ENCODE measurements around the gene PTN.
"Not testable (repeated sequence)": the region's sequence is repeated elsewhere in the genome, so short reads cannot be mapped to it uniquely, and the experiment has no call there.

PTN gene

DNA sequence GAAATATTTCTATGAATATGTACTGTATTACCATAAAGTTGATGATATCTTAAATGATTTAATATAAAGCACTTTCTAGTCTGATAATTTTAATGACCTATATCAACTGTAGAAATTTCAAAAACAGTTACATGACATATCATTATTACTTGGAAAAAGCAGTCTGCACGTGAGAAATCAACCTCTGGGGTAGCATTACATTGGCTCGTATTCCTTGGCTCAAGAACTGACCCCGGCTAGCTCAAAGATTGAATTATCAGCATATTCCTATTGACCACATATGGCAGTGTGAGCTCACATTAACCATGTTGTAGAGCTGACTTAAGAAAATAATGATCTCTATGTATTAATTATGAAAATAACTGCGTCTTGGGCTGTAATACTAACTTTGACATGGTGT, 139.3 kb downstream of the PTN start:
- Histone ChIP-seq H3K9ac (ENCODE audit: low read length in 5 of 5) (no peak overlapping the region), H3K36me3 (ENCODE audit: control insufficient read depth in 5 of 5, insufficient read depth in 5 of 5, low read length in 5 of 5) (no peaks in the 10 kb centered on the region), H3K4me1 (ENCODE audit: control insufficient read depth in 5 of 5, insufficient read depth in 5 of 5, low read length in 5 of 5) (peaks cover 0 to 4% (median 0%) of the 10 kb centered on the region in 5 donors), H3K27ac (ENCODE audit: low read depth, low read length) (no peak overlapping the region), H3K27me3 (ENCODE audit: control insufficient read depth in 5 of 5, insufficient read depth in 4 of 5, low read length in 5 of 5) (no peaks in the 10 kb centered on the region), H3K9me3 (ENCODE audit: control insufficient read depth in 5 of 5, low read length in 5 of 5) (peaks cover 0 to 28% (median 6%) of the 10 kb centered on the region in 5 donors), H3K4me3 (ENCODE audit: low read depth in 1 of 5, low read length in 5 of 5) (no peak overlapping the region)

DNA sequence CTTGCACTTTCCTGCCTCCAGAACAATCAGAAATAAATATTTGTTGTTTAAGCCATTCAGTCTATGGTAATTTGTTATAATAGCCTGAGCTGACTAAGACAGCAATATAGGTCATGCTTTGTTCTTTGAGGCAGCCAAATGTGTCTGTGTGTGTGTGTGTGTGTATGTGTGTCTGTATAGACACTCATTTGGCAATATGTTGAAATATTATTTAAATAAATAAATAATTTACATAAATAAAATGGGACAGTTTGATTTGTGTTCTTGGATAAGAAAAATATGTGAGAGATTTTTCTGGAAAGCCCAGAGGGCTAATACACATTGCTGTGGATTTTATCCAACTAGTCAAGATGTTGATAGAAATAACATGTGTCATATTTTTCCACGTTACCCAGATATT, 140.2 kb downstream of the PTN start:
- Histone ChIP-seq H3K4me3 (ENCODE audit: low read depth in 1 of 5, low read length in 5 of 5) (no peak overlapping the region), H3K9me3 (ENCODE audit: control insufficient read depth in 5 of 5, low read length in 5 of 5) (peaks cover 0 to 28% (median 6%) of the 10 kb centered on the region in 5 donors), H3K4me1 (ENCODE audit: control insufficient read depth in 5 of 5, insufficient read depth in 5 of 5, low read length in 5 of 5) (peaks cover 0 to 4% (median 0%) of the 10 kb centered on the region in 5 donors), H3K9ac (ENCODE audit: low read length in 5 of 5) (no peak overlapping the region), H3K27ac (ENCODE audit: low read depth, low read length) (no peak overlapping the region), H3K27me3 (ENCODE audit: control insufficient read depth in 5 of 5, insufficient read depth in 4 of 5, low read length in 5 of 5) (no peaks in the 10 kb centered on the region), H3K36me3 (ENCODE audit: control insufficient read depth in 5 of 5, insufficient read depth in 5 of 5, low read length in 5 of 5) (no peaks in the 10 kb centered on the region)

DNA sequence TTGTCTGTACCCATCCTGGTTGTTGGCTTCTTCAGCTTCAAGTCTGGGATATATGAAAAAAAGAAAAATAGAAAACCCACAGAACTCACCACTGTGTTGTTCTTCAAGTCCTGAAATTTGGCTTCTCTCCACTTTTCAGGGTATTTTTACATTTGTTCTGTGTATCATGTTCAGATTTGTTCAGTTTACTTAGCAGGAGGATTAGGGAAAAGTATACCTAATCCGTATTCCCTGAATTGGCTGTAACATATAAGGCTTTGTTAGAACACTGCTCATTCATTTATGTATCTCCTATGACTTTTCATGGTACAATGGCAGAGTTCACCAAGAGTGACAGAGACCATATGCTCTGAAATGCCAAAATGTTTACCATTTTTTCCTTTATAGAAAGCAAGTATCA, 146.9 kb downstream of the PTN start:
- Histone ChIP-seq H3K9me3 (ENCODE audit: control insufficient read depth in 5 of 5, low read length in 5 of 5) (no peaks in the 10 kb centered on the region), H3K27ac (ENCODE audit: low read depth, low read length) (no peak overlapping the region), H3K4me3 (ENCODE audit: low read depth in 1 of 5, low read length in 5 of 5) (no peak overlapping the region), H3K9ac (ENCODE audit: low read length in 5 of 5) (no peak overlapping the region), H3K36me3 (ENCODE audit: control insufficient read depth in 5 of 5, insufficient read depth in 5 of 5, low read length in 5 of 5) (no peaks in the 10 kb centered on the region), H3K27me3 (ENCODE audit: control insufficient read depth in 5 of 5, insufficient read depth in 4 of 5, low read length in 5 of 5) (no peaks in the 10 kb centered on the region), H3K4me1 (ENCODE audit: control insufficient read depth in 5 of 5, insufficient read depth in 5 of 5, low read length in 5 of 5) (no peaks in the 10 kb centered on the region)

DNA sequence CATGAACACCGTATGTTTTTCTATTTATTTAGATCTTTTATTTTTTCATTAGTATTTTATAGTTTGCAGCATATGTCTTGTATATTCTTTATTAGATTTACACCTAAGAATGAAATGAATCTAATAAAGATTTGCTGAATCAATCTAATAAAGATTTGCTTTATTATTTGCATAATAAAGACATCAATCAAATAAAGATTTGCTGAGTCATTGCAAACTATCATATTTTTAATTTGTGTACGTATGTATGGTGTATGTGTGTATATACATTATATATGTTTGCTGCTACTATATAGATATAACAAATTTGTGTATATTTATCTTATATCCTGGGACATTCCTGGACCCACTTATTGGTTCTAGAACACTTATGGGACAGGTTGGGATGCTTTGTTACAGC, 147.5 kb downstream of the PTN start:
- no peak overlapping the region for H3K4me3 ChIP-seq (ENCODE audit: low read depth in 1 of 5, low read length in 5 of 5)
- H3K4me1 ChIP-seq (ENCODE audit: control insufficient read depth in 5 of 5, insufficient read depth in 5 of 5, low read length in 5 of 5) = no peaks in the 10 kb centered on the region
- H3K9ac ChIP-seq (ENCODE audit: low read length in 5 of 5) = no peak overlapping the region
- no peak overlapping the region for H3K27ac ChIP-seq (ENCODE audit: low read depth, low read length)
- H3K9me3 ChIP-seq (ENCODE audit: control insufficient read depth in 5 of 5, low read length in 5 of 5) = no peaks in the 10 kb centered on the region
- no peaks in the 10 kb centered on the region for H3K36me3 ChIP-seq (ENCODE audit: control insufficient read depth in 5 of 5, insufficient read depth in 5 of 5, low read length in 5 of 5)
- no peaks in the 10 kb centered on the region for H3K27me3 ChIP-seq (ENCODE audit: control insufficient read depth in 5 of 5, insufficient read depth in 4 of 5, low read length in 5 of 5)

DNA sequence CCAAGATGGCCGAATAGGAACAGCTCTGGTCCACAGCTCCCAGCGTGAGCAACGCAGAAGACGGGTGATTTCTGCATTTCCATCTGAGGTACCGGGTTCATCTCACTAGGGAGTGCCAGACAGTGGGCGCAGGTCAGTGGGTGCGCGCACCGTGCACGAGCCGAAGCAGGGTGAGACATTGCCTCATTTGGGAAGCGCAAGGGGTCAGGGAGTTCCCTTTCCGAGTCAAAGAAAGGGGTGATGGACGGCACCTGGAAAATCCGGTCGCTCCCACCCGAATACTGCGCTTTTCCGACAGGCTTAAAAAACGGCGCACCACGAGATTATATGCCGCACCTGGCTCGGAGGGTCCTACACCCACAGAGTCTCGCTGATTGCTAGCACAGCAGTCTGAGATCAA, 161.9 kb downstream of the PTN start:
- not testable (repeated sequence) for H3K27me3 ChIP-seq (ENCODE audit: control insufficient read depth in 5 of 5, insufficient read depth in 4 of 5, low read length in 5 of 5); H3K9me3 ChIP-seq (ENCODE audit: control insufficient read depth in 5 of 5, low read length in 5 of 5); H3K36me3 ChIP-seq (ENCODE audit: control insufficient read depth in 5 of 5, insufficient read depth in 5 of 5, low read length in 5 of 5); H3K4me1 ChIP-seq (ENCODE audit: control insufficient read depth in 5 of 5, insufficient read depth in 5 of 5, low read length in 5 of 5); H3K4me3 ChIP-seq (ENCODE audit: low read depth in 1 of 5, low read length in 5 of 5); H3K27ac ChIP-seq (ENCODE audit: low read depth, low read length); H3K9ac ChIP-seq (ENCODE audit: low read length in 5 of 5)

All from subcutaneous abdominal adipose tissue (tissue), 5 donors.